Measurements from ENCODE around the gene OTUB1.
"Not testable (repeated sequence)": the region's sequence is repeated elsewhere in the genome, so short reads cannot be mapped to it uniquely, and the experiment has no call there.

OTUB1 gene

DNA sequence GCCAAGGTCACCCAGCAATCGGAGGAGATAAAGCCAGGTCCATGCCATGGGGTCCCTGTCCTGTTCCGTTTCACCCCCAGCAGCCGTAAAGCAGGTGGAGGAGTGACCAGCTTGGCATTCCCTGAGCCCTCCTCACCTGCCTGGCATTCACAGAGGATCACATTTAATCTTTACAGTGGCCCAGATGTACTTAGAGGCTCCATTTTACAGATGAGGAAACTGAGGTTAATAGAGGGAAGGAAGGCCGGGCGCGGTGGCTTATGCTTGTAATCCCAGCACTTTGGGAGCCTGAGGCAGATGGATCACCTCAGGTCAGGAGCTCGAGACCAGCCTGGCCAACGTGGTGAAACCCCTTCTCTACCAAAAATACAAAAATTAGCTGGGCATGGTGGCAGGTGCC is 61.1 kb downstream of the OTUB1 start:
- DNase-seq (ENCODE audit: low read depth), result not testable (repeated sequence)
